Stimulated activated naive CD8-positive, alpha-beta T cell treated with anti-CD3 and anti-CD28 coated beads, Interleukin-15, Interleukin-2, amounts not matched to agents 100 U/mL and 50 U/mL, for 24 hours (primary cell): ENCODE data around the gene PALLD.
"Not testable (repeated sequence)": the region's sequence is repeated elsewhere in the genome, so short reads cannot be mapped to it uniquely, and the experiment has no call there.

Source experiments
- ATAC-seq: fragments of 150-1000 bp; cut with Tn5 transposase; one replicate; pipeline ENCODE4 v1.10.0; 2021
- DNase-seq: peaks from one replicate; pipeline ENCODE4 v3.0.0; 2021

PALLD gene

GRCh38 chr4:168797194-168797593, 300.3 kb downstream of the PALLD start:
- DNase-seq = no peak

DNA sequence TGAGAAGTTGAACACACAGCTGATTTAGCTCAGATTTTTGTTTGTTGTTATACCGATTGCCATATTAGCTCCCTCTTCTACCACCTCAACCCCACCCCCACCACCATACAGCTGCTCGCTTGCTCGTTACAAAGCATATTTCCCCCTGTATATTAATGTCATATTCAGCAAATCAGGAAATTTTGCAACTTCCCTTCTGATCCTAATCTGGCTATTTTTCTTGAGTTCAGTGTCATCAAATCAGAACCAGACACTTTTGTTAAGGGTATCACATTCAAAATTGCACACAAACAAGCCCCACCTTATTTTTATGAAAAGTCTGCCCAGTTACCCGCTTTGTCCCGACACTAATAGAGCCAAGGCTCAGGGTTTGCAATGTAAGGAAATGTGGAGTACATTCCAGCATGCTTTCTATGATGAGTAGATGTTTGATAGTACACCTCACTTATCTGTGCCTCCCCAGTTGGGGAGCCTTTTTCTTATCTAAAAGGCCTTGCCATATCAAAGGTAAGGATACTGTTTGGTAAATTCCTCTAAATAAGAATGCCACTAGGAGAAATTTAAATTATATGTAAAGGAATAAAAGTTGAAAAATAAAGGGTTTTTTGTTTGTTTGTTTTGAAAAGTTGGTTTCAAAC, 301.0 kb downstream of the PALLD start:
- ATAC-seq = no peak
- no peak for DNase-seq

More at GRCh38 chr4:168797194-168797593, 300.3 kb downstream of the PALLD start:
- ATAC-seq = no peak

DNA sequence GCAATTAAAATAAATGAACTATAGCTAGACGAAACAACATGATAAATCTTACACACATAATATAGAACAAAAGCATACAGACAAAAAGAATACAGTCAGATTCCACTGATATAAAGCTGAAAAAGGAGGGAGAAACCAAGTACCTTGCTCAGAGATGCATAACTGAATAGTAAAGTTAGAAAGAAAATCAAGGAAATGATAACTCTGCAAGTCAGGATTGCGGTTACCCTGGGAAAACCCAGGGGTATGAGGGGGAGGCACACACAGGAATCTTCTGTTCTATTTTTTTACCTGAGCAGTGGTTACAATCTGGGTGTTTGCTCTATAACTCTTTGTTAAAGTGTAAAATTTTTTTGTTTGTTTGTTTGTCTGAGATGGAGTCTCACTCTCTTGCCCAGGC, 304.1 kb downstream of the PALLD start:
- DNase-seq = no peak

DNA sequence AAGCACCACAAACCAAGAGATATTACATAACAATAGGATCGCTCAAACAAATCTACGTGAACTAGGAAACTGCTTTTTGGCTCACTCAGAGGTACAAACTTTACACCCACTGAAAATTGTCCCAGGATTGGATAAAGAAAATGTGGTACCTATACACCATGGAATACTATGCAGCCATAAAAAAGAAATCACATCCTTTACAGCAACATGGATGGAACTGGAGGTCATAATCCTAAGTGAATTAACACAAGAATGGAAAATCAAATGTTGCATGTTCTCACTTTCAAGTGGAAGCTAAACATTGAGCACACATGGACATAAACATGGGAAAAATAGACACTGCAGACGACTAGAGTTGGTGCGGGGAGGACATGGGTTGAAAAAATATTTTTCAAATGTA, 305.4 kb downstream of the PALLD start:
- ATAC-seq (no peak), DNase-seq (no peak)

More for the DNA sequence above, 304.1 kb downstream of the PALLD start:
- no peak for ATAC-seq

GRCh38 chr4:168803052-168803451, 306.2 kb downstream of the PALLD start:
- not testable (repeated sequence) for ATAC-seq, DNase-seq

DNA sequence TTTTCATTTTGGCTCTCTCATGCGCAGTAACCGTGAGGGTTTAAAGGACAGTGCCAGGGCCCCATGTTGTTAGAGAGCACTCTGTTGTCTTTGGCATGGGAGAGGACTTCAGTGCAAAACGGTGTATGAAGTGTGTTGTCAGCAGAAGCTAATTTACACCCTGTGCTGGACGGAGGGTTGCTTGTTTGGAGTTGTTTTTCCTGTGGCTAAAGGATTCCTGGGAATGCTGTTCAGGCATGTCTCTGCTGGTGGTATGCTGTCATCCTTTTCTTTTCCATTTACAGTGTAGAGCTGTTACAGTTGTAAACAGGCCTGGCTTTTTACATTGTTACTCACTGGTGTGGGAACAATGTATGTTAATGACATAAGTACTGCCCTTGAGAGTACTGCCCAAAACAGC, 306.9 kb downstream of the PALLD start:
- DNase-seq (no peak), ATAC-seq (no peak)

GRCh38 chr4:168804146-168804545, 307.3 kb downstream of the PALLD start:
- ATAC-seq = no peak
- DNase-seq = no peak

GRCh38 chr4:168805341-168805740, 308.5 kb downstream of the PALLD start:
- ATAC-seq (no peak), DNase-seq (no peak)

DNA sequence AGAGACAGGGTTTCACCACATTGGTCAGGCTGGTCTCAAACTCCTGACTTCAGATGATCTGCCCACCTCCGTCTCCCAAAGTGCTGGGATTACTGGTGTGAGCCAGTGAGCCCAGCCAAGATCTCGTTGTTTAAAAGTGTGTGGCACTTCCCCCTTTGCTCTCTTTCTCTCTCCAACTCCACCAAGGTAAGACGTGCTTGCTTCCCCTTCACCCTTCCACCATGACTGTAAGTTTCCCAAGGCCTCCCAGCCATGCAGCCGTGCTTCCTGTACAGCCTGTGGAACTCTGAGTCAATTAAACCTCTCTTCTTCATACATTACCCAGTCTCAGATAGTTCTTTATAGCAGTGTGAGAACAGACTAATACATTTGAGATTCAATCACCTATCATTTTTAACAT, 309.4 kb downstream of the PALLD start:
- ATAC-seq, DNase-seq: not testable (repeated sequence)

DNA sequence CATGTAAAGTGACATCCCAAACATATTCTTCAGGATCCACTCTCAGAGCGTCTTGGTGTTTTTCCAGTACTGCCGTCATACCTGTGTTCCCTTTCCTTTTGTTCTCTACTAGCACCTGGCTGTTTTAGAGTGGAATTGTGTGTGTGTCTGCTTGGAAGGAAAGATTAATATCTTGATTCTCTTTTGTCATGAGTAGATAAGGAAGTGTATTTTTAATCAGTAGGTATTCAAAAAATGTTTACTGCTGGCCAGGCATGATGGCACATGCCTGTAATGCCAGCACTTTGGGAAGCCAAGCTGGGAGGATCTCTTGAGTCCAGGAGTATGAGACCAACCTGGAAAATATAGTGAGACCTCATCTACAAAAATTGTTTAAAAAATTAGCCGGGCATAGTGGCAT, 314.4 kb downstream of the PALLD start:
- no peak for DNase-seq
- no peak for ATAC-seq

DNA sequence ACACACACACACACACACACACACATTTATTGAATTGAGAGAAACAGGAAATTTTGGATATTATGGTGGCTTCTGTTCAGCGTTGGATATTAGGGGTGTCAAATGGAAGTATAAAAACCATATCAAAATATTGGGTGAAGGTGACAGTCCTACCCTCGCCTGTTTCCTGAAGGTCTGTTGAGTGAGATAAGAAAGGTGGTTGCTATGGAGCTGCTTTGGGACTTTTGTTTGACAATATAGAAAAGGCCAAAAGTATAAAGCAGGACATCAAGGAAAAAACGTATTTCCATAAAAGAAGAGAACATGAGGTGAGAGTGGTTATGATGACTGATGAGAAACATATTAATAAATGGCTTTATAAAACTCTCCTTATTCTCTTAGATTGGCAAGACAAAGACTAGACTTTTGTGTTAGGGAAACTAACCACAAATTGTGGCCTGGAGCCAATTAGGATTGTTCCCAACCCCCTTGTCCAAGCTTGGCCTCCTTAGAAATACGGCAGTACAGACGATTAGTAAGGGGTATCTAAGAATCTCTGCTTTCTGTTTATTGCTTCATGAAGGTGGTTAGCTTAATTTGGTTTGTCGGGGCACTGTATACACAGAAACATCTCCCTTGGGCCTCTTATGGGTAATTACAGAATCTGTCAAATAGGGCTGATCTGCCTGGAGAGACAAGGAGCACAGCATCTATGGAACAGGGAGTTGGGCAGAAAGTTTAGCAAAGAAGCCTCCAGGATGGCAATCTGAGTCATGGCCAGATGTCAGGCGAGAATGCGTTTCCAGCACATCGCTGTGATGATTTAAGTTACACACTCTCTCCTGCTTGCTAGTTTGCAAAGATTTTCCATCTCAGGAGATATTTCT, 315.2 kb downstream of the PALLD start:
- DNase-seq (no peak), ATAC-seq (no peak)

DNA sequence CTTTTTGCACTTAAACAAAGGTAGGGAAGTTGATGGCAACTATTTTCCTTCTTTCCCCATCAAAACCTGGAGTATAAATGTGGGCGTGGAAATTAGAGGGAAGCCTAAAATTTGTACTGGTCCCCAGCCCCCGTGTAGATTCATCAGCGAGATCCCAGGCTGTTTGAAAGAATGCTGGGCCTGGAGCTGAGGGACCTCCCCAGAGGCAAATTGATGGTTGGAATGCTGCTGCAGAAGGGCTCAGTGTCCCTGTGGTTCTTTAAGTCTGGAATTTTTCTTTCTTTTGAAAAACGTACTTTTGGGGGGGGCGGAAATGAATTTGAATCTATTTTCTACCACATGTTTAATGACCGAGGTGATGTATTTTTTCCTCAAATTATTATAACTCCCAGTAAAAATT, 316.0 kb downstream of the PALLD start:
- ATAC-seq (no peak), DNase-seq (no peak)

GRCh38 chr4:168813890-168814289, 317.0 kb downstream of the PALLD start:
- no peak for ATAC-seq

GRCh38 chr4:168815379-168816345, 318.8 kb downstream of the PALLD start:
- ATAC-seq (no peak), DNase-seq (no peak)

More at GRCh38 chr4:168813890-168814289, 317.0 kb downstream of the PALLD start:
- no peak for DNase-seq

DNA sequence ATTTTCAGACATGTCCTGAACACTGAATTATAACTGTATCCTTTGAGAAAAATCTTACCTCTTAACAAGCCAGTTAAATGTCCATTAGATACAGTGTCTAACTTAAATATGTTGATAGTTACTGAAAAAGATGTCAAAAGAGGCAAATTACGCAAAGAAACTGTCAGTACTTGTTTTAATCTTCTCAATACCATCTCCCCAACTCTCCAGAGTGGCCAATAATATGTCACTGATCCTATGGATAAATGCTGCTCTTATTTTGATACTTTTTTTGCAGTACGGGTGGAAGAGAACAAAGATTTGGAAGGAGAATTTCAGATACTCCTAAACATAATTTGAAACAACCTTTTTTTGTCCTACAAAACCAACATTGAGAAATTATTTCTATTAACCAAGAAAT, 320.5 kb downstream of the PALLD start:
- DNase-seq = no peak

GRCh38 chr4:168822481-168822880, 325.6 kb downstream of the PALLD start:
- DNase-seq (no peak), ATAC-seq (no peak)

More for the DNA sequence above, 320.5 kb downstream of the PALLD start:
- no peak for ATAC-seq

DNA sequence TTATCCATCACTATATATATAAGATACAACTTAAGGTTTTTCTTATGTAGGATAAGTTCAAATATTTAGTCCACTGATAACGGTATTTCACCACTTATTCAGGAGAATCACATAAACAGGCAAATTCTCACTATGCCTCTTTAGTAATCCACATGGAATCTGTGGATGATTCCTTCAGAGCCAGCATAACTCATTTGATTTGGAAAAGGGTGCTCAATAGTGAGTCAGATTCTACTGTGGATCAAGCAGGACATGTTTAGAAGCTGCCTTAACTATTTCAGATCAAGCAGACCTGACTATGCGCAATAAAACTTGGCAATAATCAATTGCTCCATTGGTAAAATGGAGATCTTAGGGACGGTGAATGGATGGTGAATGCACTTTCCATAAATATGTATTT, 329.1 kb downstream of the PALLD start:
- DNase-seq = no peak
- no peak for ATAC-seq

GRCh38 chr4:168826620-168827019, 329.8 kb downstream of the PALLD start:
- DNase-seq (no peak), ATAC-seq (no peak)

DNA sequence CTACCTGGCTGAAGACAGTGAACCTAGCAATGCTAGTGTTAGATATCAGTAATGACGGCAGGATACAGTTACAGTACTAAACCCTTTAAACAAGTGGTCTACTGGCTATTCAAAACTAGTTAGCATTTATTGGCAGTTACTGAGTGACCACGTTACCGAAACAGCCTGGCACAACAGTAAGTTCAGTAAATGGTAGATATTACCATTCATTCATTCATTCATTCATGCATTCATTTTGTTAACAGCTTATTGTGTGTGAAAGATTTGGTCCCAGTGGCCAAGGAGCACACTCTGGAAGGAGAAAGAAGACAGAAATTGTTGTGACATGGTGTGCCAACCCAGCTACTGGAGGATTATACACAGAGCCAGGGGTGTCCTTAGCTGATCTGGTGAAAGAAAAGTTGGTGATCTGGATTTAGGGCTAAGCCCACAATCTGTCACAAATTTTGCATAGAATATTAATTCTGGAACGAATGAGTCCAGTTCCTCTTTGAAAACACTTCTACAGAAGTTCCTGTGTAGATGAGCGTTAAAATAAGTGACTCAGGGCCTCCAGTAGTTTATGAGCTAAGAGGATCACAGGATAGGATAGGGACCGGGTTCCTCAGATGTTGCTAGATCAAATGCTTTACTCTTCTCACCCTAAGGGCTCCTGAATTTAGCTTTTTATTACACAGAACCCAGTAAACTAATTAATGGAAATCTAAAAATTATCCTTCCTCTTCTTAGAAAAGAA, 334.1 kb downstream of the PALLD start:
- ATAC-seq = no peak
- no peak for DNase-seq

DNA sequence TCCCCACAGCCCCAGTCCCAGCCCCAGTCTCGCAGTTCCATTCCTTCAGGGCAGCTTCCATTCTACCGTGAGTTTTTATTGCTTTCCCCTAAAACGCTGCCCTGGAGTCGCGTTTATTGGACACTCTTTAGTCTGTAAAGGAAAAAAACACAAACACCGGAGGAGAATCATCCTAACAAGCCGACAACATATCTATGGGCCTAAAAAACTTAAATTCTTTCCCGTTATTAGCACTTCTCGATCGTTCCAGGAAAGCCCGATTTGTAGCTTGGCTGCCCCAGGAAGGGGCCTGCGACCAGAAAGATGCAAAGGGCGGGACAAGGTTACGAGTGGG, 334.7 kb downstream of the PALLD start:
- DNase-seq (no peak), ATAC-seq (no peak)

DNA sequence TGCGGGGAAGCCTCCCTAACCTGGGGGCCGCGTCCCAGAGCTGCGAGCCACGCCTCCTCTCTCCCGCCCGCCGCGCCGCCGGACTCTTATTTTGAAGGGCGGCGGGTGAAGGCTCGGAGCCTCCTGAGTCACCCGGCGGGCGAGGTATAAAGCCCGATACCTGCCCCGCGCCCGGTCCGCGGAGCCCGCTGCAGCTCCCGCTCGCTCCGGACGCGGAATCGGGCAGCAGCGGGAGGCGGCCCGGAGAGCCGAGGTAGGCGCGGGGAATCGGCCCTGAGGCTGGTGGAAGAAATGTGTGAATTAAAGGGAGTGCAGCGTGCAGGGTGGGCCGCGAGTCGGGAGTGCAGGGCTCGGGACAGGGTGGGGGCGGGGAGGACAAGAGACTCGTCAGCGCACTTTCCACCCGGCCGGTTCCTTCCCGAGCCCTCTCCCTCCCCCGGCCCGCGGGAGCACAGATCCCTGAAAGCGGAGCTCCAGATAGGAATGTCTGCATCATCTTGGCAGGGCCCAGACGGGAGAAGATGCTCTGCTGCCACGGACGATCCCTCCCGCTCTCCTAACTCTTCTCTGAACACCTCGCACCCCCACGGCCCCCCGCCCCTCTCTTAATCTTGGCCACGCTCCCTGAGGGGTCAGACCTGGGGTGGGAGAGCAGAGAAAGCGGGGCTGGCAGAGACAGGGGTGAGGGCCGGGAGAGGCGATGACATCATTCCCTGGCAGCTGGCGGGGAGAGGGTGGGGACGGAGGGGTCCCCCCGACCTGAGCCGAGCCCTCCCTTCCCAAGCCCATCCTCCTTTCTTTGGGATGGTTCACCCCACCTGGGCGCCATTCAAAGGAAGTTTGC, 335.3 kb downstream of the PALLD start:
- ATAC-seq = peak; percentile 86
- peak; percentile 74 for DNase-seq
